ENCODE results near the gene KATNAL1.
"Not testable (repeated sequence)": the region's sequence is repeated elsewhere in the genome, so short reads cannot be mapped to it uniquely, and the experiment has no call there.

The KATNAL1 gene

DNA sequence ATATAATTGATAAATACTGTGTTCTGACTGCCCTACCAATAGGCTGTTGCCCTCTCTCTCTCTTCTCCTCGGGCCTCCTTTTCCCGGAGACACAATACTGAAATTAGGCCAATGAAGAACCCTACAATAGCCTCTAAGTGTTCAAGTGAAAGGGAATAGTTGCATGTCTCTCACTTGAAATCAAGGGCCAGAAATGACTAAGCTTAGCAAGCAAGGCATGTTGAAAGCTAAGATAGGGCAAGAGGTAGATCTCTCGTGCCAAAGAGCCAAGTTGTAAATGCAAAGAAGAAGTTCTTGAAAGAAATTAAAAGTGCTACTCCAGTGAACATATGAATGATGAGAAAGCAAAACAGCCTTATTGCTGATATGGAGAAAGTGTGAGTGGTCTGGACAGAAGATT is 13.3 kb downstream of the KATNAL1 start:
- peaks cover 15% of the 10 kb centered on the region for H3K4me1 Mint-ChIP-seq (ENCODE audit: low read depth)

DNA sequence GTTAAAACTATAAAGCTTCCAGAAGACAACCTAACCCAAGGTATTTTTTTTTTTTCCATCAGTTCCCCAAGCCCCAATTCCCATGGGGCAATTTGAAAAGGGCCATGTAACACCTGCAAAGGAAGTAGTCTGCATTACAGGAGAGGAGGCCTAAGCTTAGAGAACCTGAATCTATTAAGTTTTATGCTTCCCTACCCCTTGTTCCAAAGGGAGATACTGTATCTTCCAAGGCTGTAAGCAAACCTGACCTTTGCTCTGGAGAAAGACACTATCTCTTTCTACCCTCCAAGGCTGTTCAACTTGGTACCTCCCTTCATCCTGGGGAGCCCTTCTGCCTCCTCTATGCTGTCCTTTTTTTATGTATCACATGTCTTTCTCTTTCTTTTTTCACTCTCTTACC is 15.0 kb downstream of the KATNAL1 start:
- Mint-ChIP-seq H3K9me3 (no peaks in the 10 kb centered on the region), H3K27me3 (ENCODE audit: low read depth) (peaks cover 5% of the 10 kb centered on the region), H3K27ac (no peak overlapping the region), H3K4me1 (ENCODE audit: low read depth) (peaks cover 10% of the 10 kb centered on the region), H3K4me3 (no peak overlapping the region), H3K36me3 (ENCODE audit: low read depth) (peaks cover 8% of the 10 kb centered on the region)
- DNase-seq (ENCODE audit: low spot score) = no peak

More for the DNA sequence above, 13.3 kb downstream of the KATNAL1 start:
- H3K27ac Mint-ChIP-seq = no peak overlapping the region
- H3K9me3 Mint-ChIP-seq = no peaks in the 10 kb centered on the region
- H3K4me3 Mint-ChIP-seq = no peak overlapping the region
- peaks cover 5% of the 10 kb centered on the region for H3K27me3 Mint-ChIP-seq (ENCODE audit: low read depth)
- peaks cover 12% of the 10 kb centered on the region for H3K36me3 Mint-ChIP-seq (ENCODE audit: low read depth)
- no peak for DNase-seq (ENCODE audit: low spot score)

- no peak for DNase-seq (ENCODE audit: low spot score)
- Mint-ChIP-seq H3K4me3 (no peak overlapping the region), H3K4me1 (ENCODE audit: low read depth) (peaks cover 10% of the 10 kb centered on the region), H3K36me3 (ENCODE audit: low read depth) (peaks cover 13% of the 10 kb centered on the region), H3K27ac (no peak overlapping the region), H3K27me3 (ENCODE audit: low read depth) (peaks cover 5% of the 10 kb centered on the region), H3K9me3 (peaks cover under 1% of the 10 kb centered on the region)
These were observed 16.4 kb downstream of the KATNAL1 start for GRCh38 chr13:30290812-30291436.

GRCh38 chr13:30289533-30289932 is 17.8 kb downstream of the KATNAL1 start:
- Mint-ChIP-seq H3K27ac (no peak overlapping the region), H3K4me3 (no peak overlapping the region), H3K4me1 (ENCODE audit: low read depth) (peaks cover 10% of the 10 kb centered on the region), H3K9me3 (peaks cover 14% of the 10 kb centered on the region), H3K36me3 (ENCODE audit: low read depth) (peaks cover 17% of the 10 kb centered on the region), H3K27me3 (ENCODE audit: low read depth) (peaks cover 5% of the 10 kb centered on the region)
- DNase-seq (ENCODE audit: low spot score) = no peak

GRCh38 chr13:30286059-30286458 is 21.3 kb downstream of the KATNAL1 start:
- Mint-ChIP-seq H3K36me3 (ENCODE audit: low read depth) (peaks cover 22% of the 10 kb centered on the region), H3K9me3 (peaks cover 15% of the 10 kb centered on the region)
- not testable (repeated sequence) for H3K27me3 Mint-ChIP-seq (ENCODE audit: low read depth); H3K27ac Mint-ChIP-seq; H3K4me1 Mint-ChIP-seq (ENCODE audit: low read depth); DNase-seq (ENCODE audit: low spot score); H3K4me3 Mint-ChIP-seq

DNA sequence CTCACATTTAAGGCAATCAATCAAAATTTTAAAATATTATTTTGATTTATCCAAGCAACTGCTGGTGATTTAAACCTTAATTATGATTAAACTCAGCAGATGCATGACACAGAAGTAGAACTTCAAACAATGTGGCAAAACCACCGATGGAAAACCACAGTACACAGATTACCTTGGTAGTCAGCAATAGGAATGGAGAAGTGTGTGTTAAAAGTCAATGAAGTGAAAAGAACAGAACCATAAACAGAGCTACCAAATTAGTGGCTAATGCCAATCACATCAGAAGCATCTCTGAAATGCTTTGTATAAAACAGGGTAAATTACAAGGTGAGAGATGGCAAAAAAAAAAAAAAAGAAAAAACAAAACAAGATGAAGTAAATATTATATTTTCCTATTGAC is 31.2 kb downstream of the KATNAL1 start:
- H3K27ac Mint-ChIP-seq = no peak overlapping the region
- H3K36me3 Mint-ChIP-seq (ENCODE audit: low read depth) = peaks cover 40% of the 10 kb centered on the region
- peaks cover 10% of the 10 kb centered on the region for H3K4me1 Mint-ChIP-seq (ENCODE audit: low read depth)
- H3K27me3 Mint-ChIP-seq (ENCODE audit: low read depth) = no peaks in the 10 kb centered on the region
- no peak for DNase-seq (ENCODE audit: low spot score)
- no peak overlapping the region for H3K4me3 Mint-ChIP-seq
- H3K9me3 Mint-ChIP-seq = peaks cover 7% of the 10 kb centered on the region

GRCh38 chr13:30274083-30274482 is 33.3 kb downstream of the KATNAL1 start:
- Mint-ChIP-seq H3K9me3 (peaks cover 7% of the 10 kb centered on the region), H3K27ac (no peak overlapping the region), H3K27me3 (ENCODE audit: low read depth) (no peaks in the 10 kb centered on the region), H3K36me3 (ENCODE audit: low read depth) (peaks cover 40% of the 10 kb centered on the region), H3K4me1 (ENCODE audit: low read depth) (peaks cover 11% of the 10 kb centered on the region), H3K4me3 (no peak overlapping the region)
- DNase-seq (ENCODE audit: low spot score) = no peak

DNA sequence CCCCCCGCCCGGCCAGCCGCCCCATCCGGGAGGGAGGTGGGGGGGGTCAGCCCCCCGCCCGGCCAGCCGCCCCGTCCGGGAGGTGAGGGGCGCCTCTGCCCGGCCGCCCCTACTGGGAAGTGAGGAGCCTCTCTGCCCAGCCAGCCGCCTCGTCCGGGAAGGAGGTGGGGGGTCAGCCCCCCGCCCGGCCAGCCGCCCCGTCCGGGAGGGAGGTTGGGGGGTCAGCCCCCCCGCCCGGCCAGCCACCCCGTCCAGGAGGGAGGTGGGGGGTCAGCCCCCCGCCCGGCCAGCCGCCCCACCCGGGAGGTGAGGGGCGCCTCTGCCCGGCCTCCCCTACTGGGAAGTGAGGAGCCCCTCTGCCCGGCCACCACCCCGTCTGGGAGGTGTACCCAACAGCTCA is 37.3 kb downstream of the KATNAL1 start:
- H3K27ac Mint-ChIP-seq; H3K4me1 Mint-ChIP-seq (ENCODE audit: low read depth): not testable (repeated sequence)
- peaks cover 27% of the 10 kb centered on the region for H3K36me3 Mint-ChIP-seq (ENCODE audit: low read depth)

GRCh38 chr13:30268673-30269072 is 38.7 kb downstream of the KATNAL1 start:
- Mint-ChIP-seq H3K4me1 (ENCODE audit: low read depth) (peaks cover 1% of the 10 kb centered on the region), H3K4me3 (no peak overlapping the region), H3K27me3 (ENCODE audit: low read depth) (no peaks in the 10 kb centered on the region), H3K9me3 (no peaks in the 10 kb centered on the region), H3K27ac (no peak overlapping the region), H3K36me3 (ENCODE audit: low read depth) (peaks cover 18% of the 10 kb centered on the region)
- DNase-seq (ENCODE audit: low spot score) = no peak

More for the DNA sequence above, 37.3 kb downstream of the KATNAL1 start:
- H3K4me3 Mint-ChIP-seq; DNase-seq (ENCODE audit: low spot score); H3K9me3 Mint-ChIP-seq; H3K27me3 Mint-ChIP-seq (ENCODE audit: low read depth): not testable (repeated sequence)

GRCh38 chr13:30266756-30267155 is 40.6 kb downstream of the KATNAL1 start:
- Mint-ChIP-seq H3K27ac (no peak overlapping the region), H3K36me3 (ENCODE audit: low read depth) (peaks cover 12% of the 10 kb centered on the region), H3K4me3 (no peak overlapping the region), H3K27me3 (ENCODE audit: low read depth) (no peaks in the 10 kb centered on the region), H3K4me1 (ENCODE audit: low read depth) (peaks cover 1% of the 10 kb centered on the region), H3K9me3 (no peaks in the 10 kb centered on the region)
- no peak for DNase-seq (ENCODE audit: low spot score)

DNA sequence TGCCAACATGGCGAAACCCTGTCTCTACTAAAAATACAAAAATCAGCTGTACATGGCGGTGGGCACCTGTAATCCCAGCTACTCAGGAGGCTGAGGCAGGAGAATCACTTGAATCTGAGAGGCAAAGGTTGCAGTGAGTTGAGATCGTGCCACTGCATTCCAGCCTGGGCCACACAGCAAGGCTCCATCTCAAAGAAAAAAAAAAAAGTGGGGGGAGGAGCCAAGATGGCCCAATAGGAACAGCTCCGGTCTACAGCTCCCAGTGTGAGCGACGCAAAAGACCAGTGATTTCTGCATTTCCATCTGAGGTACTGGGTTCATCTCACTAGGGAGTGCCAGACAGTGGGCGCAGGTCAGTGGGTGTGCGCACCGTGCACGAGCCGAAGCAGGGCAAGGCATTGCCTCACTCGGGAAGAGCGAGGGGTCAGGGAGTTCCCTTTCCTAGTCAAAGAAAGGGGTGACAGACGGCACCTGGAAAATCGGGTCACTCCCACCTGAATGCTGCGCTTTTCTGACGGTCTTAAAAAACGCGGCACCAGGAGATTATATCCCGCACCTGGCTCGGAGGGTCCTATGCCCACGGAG is 48.1 kb downstream of the KATNAL1 start:
- not testable (repeated sequence) for H3K27ac Mint-ChIP-seq; DNase-seq (ENCODE audit: low spot score); H3K9me3 Mint-ChIP-seq; H3K27me3 Mint-ChIP-seq (ENCODE audit: low read depth); H3K4me3 Mint-ChIP-seq; H3K36me3 Mint-ChIP-seq (ENCODE audit: low read depth)
- H3K4me1 Mint-ChIP-seq (ENCODE audit: low read depth) = peaks cover 10% of the 10 kb centered on the region

GRCh38 chr13:30257468-30258099 is 49.8 kb downstream of the KATNAL1 start:
- Mint-ChIP-seq H3K9me3 (no peaks in the 10 kb centered on the region), H3K4me3 (no peak overlapping the region), H3K36me3 (ENCODE audit: low read depth) (peaks cover 6% of the 10 kb centered on the region), H3K4me1 (ENCODE audit: low read depth) (peaks cover 14% of the 10 kb centered on the region), H3K27ac (no peak overlapping the region), H3K27me3 (ENCODE audit: low read depth) (no peaks in the 10 kb centered on the region)
- DNase-seq (ENCODE audit: low spot score) = no peak

DNA sequence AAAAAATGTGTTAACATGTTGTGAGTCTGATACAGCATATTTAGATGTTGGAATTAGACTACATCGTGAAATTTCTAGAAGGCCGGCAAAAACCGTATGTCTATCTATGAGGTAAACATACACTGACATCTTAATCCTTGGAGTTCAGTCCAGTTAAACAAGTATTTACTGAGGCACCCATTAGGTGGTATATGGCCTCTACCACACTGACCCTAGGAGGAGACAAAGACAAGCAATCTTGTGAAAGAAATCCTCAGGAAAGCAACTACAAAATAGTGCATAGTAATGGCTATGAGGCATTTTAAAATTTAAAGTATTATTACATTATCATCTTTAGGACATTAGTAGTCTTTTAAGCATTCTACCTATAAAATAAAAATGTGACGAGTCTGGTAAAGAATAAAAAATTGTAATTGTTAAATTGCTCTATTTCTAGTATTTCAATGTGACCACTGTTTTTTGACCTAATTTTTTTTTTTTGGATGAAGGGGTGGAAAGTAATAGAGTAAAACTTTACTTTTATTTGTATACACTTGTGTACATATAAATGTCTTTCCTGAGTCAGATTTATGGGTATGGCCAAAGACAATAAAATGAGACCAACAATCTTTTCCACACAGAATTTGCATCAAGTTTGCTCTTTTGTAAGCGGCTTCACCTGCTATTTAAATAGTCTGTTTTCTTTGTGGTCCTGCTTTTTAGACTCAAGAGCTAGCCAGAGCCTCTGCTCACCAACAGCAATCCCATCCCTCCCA is 50.5 kb downstream of the KATNAL1 start:
- peaks cover 14% of the 10 kb centered on the region for H3K4me1 Mint-ChIP-seq (ENCODE audit: low read depth)

DNA sequence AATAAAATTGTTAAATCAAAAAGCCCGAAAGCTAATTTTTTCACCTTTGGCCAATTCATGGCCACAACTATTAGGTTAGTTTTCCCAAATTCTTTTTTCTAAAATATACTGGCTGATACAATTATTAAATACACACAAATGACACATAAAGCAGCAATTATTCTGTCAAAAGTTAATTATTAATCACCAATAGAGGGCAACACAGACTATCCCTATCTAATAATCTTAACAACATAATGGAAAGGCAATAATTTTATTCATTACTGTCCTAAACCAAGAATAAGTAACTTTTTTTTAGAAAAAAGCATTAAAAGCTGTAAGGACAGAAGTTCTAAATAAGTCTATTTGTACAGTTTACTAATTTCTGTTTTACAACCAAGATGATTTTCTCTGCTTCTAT is 51.7 kb downstream of the KATNAL1 start:
- Mint-ChIP-seq H3K9me3 (no peaks in the 10 kb centered on the region), H3K4me1 (ENCODE audit: low read depth) (peaks cover 14% of the 10 kb centered on the region), H3K4me3 (no peak overlapping the region), H3K27ac (no peak overlapping the region), H3K36me3 (ENCODE audit: low read depth) (peaks cover 5% of the 10 kb centered on the region), H3K27me3 (ENCODE audit: low read depth) (no peaks in the 10 kb centered on the region)
- no peak for DNase-seq (ENCODE audit: low spot score)

More for the DNA sequence above, 50.5 kb downstream of the KATNAL1 start:
- DNase-seq (ENCODE audit: low spot score) = no peak
- no peaks in the 10 kb centered on the region for H3K27me3 Mint-ChIP-seq (ENCODE audit: low read depth)
- H3K9me3 Mint-ChIP-seq = no peaks in the 10 kb centered on the region
- H3K4me3 Mint-ChIP-seq = no peak overlapping the region
- no peak overlapping the region for H3K27ac Mint-ChIP-seq
- peaks cover 6% of the 10 kb centered on the region for H3K36me3 Mint-ChIP-seq (ENCODE audit: low read depth)
